ENCODE measurements around the gene LCE3E. TPM values are rescaled to one million over a fixed set of nuclear protein-coding genes. Genes with fewer than 3 reads are reported as not detected.

Gene LCE3E
- total and polyA plus RNA-seq, 2 of the 4 experiments (the other 2 are of a cell fraction), result not detected

GRCh38 chr1:152543820-152544219, 22.8 kb downstream of the LCE3E start:
- no peaks in the 10 kb centered on the region for H4K20me1 ChIP-seq (ENCODE audit: insufficient read depth, low read length)
- H3K9ac ChIP-seq (ENCODE audit: low read depth, low read length), result no peak overlapping the region
- no peaks in the 10 kb centered on the region for H3K79me1 ChIP-seq (ENCODE audit: low read depth in 1 of 2, low read length in 2 of 2)
- H3K4me1 ChIP-seq (ENCODE audit: control insufficient read depth, insufficient read depth, low read length), result no peaks in the 10 kb centered on the region
- no peak overlapping the region for H2BK20ac ChIP-seq (ENCODE audit: low read depth, low read length)
- H3K4me2 ChIP-seq (ENCODE audit: low read depth, low read length), result no peak overlapping the region
- no peak overlapping the region for H2AK5ac ChIP-seq (ENCODE audit: low read depth, low read length)
- H3K23ac ChIP-seq (ENCODE audit: low read depth, low read length), result no peak overlapping the region
- no peak overlapping the region for H4K8ac ChIP-seq (ENCODE audit: low read depth in 2 of 2, low read length in 2 of 2)
- no TSS peak for BruUV-seq (replicated peaks)
- no peaks in the 10 kb centered on the region for H3K27me3 ChIP-seq (ENCODE audit: control insufficient read depth, insufficient read depth, low read length)
- H2AFZ ChIP-seq (replicated peaks; ENCODE audit: low read length, poor library complexity), result no peak overlapping the region
- no peak overlapping the region for H3K18ac ChIP-seq (ENCODE audit: low read depth, low read length)
- H3K56ac ChIP-seq (ENCODE audit: extremely low read depth, insufficient read depth, low read length), result no peak overlapping the region
- H3K4me3 ChIP-seq (ENCODE audit: insufficient read depth, low read depth, low read length), result no peak overlapping the region
- H2BK15ac ChIP-seq (ENCODE audit: low read depth, low read length), result no peak overlapping the region
- WGBS, 2 experiments (ENCODE audit: extremely low coverage in 2 of 2, insufficient read length in 1 of 2), result no CpG with 5 or more reads among the region's 4 CpGs
- DNase-seq, result no peak
- POLR2A ChIA-PET (ENCODE audit: unreplicated experiment), result no interaction called here
- peaks cover 4% of the 10 kb centered on the region; the same call in 1 of the 2 replicates for H3K9me3 ChIP-seq (ENCODE audit: control insufficient read depth, insufficient read depth, low read length)
- H3K4ac ChIP-seq (ENCODE audit: low read depth, low read length), result no peak overlapping the region
- H2BK120ac ChIP-seq (ENCODE audit: low read depth, low read length), result no peak overlapping the region
- H3K27ac ChIP-seq (ENCODE audit: insufficient read depth, low read length), result no peak overlapping the region
- in situ Hi-C loops (cut with MboI; ENCODE audit: low sequenced_read_pairs), result no loop called here
- no peak overlapping the region for H2AK9ac ChIP-seq (replicated peaks; ENCODE audit: low read depth, low read length, poor library complexity)
- no peak overlapping the region for H3K14ac ChIP-seq (replicated peaks; ENCODE audit: low read depth, low read length)
- TF ChIP-seq NFE2L2 (IDR thresholded peaks at IDR 0.05; ENCODE audit: low read depth, low read length) (no peak), CTCF (conservative IDR thresholded peaks at IDR 0.05; ENCODE audit: low read depth, low read length) (peak; percentile 7; the same call in 1 of the 2 replicates)
- CTCF ChIA-PET, result no interaction called here
- no peak overlapping the region for H2BK5ac ChIP-seq (ENCODE audit: low read depth, low read length, poor library complexity, severe bottlenecking)
- H4K5ac ChIP-seq (ENCODE audit: low read depth, low read length), result no peak overlapping the region
- no peak overlapping the region for H4K91ac ChIP-seq (ENCODE audit: insufficient read depth, low read depth, low read length)
- intact Hi-C loops (cut with micrococcal nuclease), result no loop called here
- H3K9me1 ChIP-seq (ENCODE audit: insufficient read depth, low read length), result no peaks in the 10 kb centered on the region
- no peak for ATAC-seq (ENCODE audit: low read depth)
- dilution Hi-C loops (cut with HindIII; ENCODE audit: low sequenced_read_pairs, unreplicated experiment), result no loop called here
- no peaks in the 10 kb centered on the region for H3K36me3 ChIP-seq (ENCODE audit: control insufficient read depth, insufficient read depth, low read length)

Data from IMR-90 (cell line).